NT2/D1 (cell line): ENCODE measurements around the gene PNMA8B.

Experiments
- YY1 ChIP-seq: IDR thresholded peaks from 2 replicates; pipeline ENCODE4 v1.6.1; 2011; ENCODE audit not compliant: insufficient read length, insufficient read depth
- ZNF274 ChIP-seq: IDR thresholded peaks from 2 replicates; pipeline ENCODE4 v1.6.1; 2011; ENCODE audit warnings: mild to moderate bottlenecking, low read depth, low read length

- no peak for TF ChIP-seq YY1
- TF ChIP-seq ZNF274, result no peak
Observed at GRCh38 chr19:46521241-46521868, 25.7 kb upstream of the PNMA8B start.
